SKM-1 (cell line): Measurements from ENCODE around the gene CTNNBL1.

ENCODE experiments used
- DNase-seq: peaks from one replicate; lab custom pipeline; 2025; ENCODE audit not compliant: unreplicated experiment; lab: John Stamatoyannopoulos, UW

The CTNNBL1 gene

GRCh38 chr20:37808233-37809070 lies 114.6 kb downstream of the CTNNBL1 start:
- DNase-seq = no peak

- DNase-seq = no peak
These were observed 116.2 kb downstream of the CTNNBL1 start for GRCh38 chr20:37810027-37810426.

DNA sequence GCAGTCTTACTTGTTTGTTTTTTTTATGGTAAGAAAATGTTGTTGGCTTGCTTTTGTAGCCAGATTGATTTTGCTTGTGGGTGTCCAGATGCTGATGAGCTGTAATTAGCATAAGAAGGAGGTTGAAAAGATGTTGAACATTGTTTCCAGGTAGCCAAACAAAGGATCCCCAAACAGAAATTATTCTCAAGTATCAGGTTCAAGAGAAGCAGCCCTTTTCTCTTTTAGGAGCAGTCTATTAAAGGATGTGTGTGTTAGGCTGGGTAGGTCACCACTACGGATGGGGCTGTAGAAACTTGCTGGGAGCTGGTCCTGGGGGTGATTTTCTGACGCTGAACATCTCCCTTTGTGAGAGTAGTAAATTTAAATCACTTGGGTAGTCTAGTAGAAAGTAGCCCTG lies 122.2 kb downstream of the CTNNBL1 start:
- DNase-seq = no peak

- DNase-seq = no peak
These were observed 122.9 kb downstream of the CTNNBL1 start for GRCh38 chr20:37816726-37817125.

GRCh38 chr20:37821696-37822095 lies 127.9 kb downstream of the CTNNBL1 start:
- no peak for DNase-seq

DNA sequence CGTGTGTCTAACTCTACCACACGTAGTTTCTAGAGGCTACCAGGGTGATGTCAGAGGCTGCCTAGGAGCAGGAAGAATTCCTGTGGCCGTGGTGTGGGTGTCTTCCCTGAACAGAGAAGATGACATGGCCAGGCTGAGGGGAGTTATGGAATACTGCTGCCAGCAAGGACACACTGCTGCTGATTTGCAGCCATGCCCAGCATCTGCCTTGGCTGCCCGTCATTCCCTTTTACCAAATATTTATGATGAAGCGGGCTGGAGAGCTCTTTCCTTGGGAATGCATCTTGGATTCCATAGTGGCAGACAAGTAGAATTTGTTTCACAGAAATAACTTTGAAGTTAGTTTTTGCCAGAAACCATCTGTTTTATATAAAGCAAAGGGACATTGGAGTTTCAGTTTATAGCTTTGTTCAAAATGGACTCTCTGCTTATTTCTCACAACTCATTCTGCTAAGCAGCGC lies 128.3 kb downstream of the CTNNBL1 start:
- DNase-seq = no peak

- no peak for DNase-seq
These were observed 129.6 kb downstream of the CTNNBL1 start for GRCh38 chr20:37823296-37823980.

- no peak for DNase-seq
These were observed 133.8 kb downstream of the CTNNBL1 start for GRCh38 chr20:37827605-37828004.

GRCh38 chr20:37828684-37829083 lies 134.9 kb downstream of the CTNNBL1 start:
- no peak for DNase-seq

DNA sequence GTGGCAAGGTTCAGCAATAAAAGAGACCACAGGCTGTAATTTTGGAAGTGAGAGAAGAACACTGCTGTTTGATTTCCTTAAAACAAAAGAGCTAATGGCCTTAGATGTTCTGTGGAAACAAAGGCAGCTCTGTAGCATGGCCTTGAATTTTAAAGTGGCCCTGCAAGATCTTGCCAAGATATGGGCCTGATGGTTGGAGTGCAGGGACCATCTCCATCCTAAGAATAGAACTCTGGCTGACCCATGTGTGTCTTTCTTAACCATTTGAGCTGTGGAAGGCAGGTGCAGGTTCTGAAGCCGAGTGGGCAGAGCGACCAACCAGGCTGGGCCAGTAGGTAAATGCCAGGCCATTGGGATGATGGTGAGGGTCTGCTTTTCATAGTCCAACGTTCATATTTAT lies 135.3 kb downstream of the CTNNBL1 start:
- no peak for DNase-seq

- DNase-seq = no peak
These were observed 139.5 kb downstream of the CTNNBL1 start for GRCh38 chr20:37833221-37833896.

- no peak for DNase-seq
These were observed 143.1 kb downstream of the CTNNBL1 start for GRCh38 chr20:37836926-37837325.

DNA sequence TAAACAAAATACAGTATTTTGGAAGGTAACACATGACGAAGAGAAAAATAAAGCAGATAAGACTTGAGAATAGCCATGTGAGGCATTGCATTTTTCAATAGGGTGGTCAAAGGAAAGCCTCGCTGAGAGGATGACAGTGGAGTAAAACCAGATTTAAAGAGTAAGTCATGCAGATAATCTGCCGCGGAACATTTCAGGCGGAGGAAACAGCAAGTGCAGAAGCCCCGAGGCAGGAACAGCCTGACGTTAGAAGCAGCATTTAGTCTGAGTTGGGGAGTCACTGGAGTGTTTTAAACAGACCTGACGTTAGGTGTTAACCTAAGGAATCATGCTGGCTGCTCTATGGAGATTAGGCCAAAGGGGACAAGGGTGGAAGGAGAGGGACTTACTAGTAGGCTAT lies 144.1 kb downstream of the CTNNBL1 start:
- DNase-seq = no peak

- DNase-seq = no peak
These were observed 145.1 kb downstream of the CTNNBL1 start for GRCh38 chr20:37838769-37839431.

DNA sequence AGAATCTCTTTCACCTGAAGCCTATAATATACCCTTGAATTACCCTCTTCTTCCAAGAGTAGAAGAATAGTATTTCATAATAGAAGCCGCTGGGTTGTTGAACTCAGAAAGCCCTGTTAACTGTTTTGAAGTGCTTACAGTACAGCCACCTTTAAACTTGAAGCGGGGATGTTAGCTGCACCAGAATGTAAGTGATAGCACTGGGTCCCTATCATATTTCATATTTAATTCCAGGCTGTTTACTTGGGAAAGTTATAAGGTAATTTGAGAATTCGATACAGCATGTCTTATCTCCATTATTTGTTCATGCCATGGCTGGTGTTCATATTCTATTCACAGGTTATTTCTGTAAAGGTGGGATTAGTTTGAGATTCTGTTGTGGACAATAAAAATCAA lies 145.6 kb downstream of the CTNNBL1 start:
- DNase-seq = no peak

DNA sequence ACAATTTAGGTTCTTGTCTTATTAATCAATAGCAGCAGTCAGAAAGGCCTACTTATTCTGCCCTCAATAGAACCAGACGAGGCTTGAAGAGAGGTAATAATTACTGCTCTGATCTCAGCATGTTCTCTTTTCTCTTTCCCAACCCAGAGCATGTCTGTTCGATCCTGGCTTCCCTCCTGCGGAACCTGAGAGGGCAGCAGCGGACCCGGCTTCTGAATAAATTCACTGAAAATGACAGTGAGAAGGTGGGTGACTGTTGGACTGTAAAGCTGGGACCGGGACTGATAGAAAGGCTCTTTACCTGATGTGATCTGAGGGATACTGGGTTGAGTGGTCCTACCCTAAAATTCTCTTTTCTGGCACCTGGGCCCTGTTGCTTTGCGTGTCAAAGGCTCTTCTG lies 146.1 kb downstream of the CTNNBL1 start:
- no peak for DNase-seq

- no peak for DNase-seq
These were observed 147.6 kb downstream of the CTNNBL1 start for GRCh38 chr20:37841389-37841788.

DNA sequence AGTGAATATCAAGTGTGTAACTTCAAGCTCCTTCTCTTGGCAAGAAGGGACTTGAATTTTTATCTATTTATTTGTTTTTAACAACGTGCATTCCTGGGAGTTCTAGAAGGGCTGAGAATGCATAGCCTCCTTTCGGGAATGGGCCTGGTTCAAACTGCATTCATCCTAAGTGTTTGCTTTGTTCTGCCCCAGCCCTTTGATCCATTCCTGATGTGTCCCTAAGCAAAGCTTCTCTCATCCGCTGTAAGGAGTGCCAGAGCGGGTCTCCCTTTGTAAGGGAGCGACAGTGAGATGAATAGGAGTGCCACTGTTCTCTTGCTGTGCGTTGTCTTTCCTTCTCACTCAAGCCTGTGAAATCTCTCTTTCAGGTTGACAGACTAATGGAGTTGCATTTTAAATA lies 148.1 kb downstream of the CTNNBL1 start:
- no peak for DNase-seq

- no peak for DNase-seq
These were observed 151.4 kb downstream of the CTNNBL1 start for GRCh38 chr20:37845241-37845681.

- no peak for DNase-seq
These were observed 152.0 kb downstream of the CTNNBL1 start for GRCh38 chr20:37845878-37846277.

- DNase-seq = no peak
These were observed 152.7 kb downstream of the CTNNBL1 start for GRCh38 chr20:37846573-37846972.
